Uterus (tissue), 4 donors: ENCODE results near the gene PLEKHA1. TPM values are rescaled to one million over a fixed set of nuclear protein-coding genes. Genes with fewer than 3 reads are reported as not detected.

Experiments
- DNase-seq, 2 donors: peaks; one replicate each; pipeline ENCODE4 v3.0.0-alpha.2; 2019 to 2020
- H3K27ac ChIP-seq, 2 donors: fragments of 200-600 bp; sonication (generic); 1 replicate in 1 of 2; 2 replicates in 1 of 2; pipeline ENCODE4 v1.5.1; 2016 to 2018
- H3K27me3 ChIP-seq, 2 donors: fragments of 200-600 bp; sonication (generic); one replicate each; pipeline ENCODE4 v1.5.1; 2018 to 2019; ENCODE audit warnings: control low read depth in 1 of 2
- H3K36me3 ChIP-seq, 2 donors: fragments of 200-600 bp; sonication (generic); one replicate each; pipeline ENCODE4 v1.5.1; 2019; ENCODE audit warnings: control low read depth in 1 of 2
- H3K4me1 ChIP-seq, 2 donors: fragments of 200-600 bp; sonication (generic); one replicate each; pipeline ENCODE4 v1.5.1; 2018 to 2019; ENCODE audit warnings: control low read depth in 1 of 2
- H3K4me3 ChIP-seq, 2 donors: fragments of 200-600 bp; sonication (generic); 1 replicate in 1 of 2; 2 replicates in 1 of 2; pipeline ENCODE4 v1.5.1; 2018 to 2019; ENCODE audit warnings: mild to moderate bottlenecking in 1 of 2
- H3K9me3 ChIP-seq, 2 donors: fragments of 200-600 bp; sonication (generic); one replicate each; pipeline ENCODE4 v1.5.1; 2019; ENCODE audit warnings: control low read depth in 1 of 2
- POLR2A ChIP-seq, 2 donors: fragments of 450-650 bp; IDR thresholded peaks; one replicate each; pipeline ENCODE4 v1.6.1; 2016; ENCODE audit warnings: antibody characterized with exemption in 2 of 2, mild to moderate bottlenecking in 1 of 2, moderate library complexity in 1 of 2
- intact Hi-C: fragments of 100-400 bp; cut with DNase I; formaldehyde crosslinking; loops from one replicate; pipeline ENCODE4 v1.15.1; 2023; ENCODE audit warnings: low total_unique reads
- total RNA-seq, 4 donors: library from RNA; depleted of rRNA in 3 of 4; stranded (reverse); fragments of >200 nt in 3 of 4; gene quantifications; one replicate each; pipeline versions ENCODE4 v1.1.0 to v1.2.4, GENCODE V29; 2014 to 2023
- TF ChIP-seq, protein P1 (sequence below), 4 experiments: fragments of 200-600 bp in 2 of 4; fragments of 450-650 bp in 2 of 4; sonication (generic) in 2 of 4; IDR thresholded peaks; one replicate each; pipeline ENCODE4 v1.5.1; 2016 to 2019; ENCODE audit warnings: antibody characterized with exemption in 4 of 4, mild to moderate bottlenecking in 2 of 4, moderate library complexity in 1 of 4
- donor health status: DM: yes; HTN: yes; CAD: no.

Gene PLEKHA1
- total RNA-seq, 4 donors from 2014 or later, result 9.2 to 54.1 (median 29.0) TPM

GRCh38 chr10:122462533-122463465 lies 88.3 kb downstream of the PLEKHA1 start:
- peak overlapping the region; percentile 90 to 96 for H3K27ac ChIP-seq
- peaks cover 0 to 4% of the 10 kb centered on the region in 2 donors for H3K4me1 ChIP-seq
- peak; percentile 71 to 75 for DNase-seq
- no peaks in the 10 kb centered on the region for H3K36me3 ChIP-seq
- TF ChIP-seq POLR2A (IDR thresholded peaks at IDR 0.05), result peak in 1 of 2 donors; percentile 15
- TF ChIP-seq, protein P1, sequence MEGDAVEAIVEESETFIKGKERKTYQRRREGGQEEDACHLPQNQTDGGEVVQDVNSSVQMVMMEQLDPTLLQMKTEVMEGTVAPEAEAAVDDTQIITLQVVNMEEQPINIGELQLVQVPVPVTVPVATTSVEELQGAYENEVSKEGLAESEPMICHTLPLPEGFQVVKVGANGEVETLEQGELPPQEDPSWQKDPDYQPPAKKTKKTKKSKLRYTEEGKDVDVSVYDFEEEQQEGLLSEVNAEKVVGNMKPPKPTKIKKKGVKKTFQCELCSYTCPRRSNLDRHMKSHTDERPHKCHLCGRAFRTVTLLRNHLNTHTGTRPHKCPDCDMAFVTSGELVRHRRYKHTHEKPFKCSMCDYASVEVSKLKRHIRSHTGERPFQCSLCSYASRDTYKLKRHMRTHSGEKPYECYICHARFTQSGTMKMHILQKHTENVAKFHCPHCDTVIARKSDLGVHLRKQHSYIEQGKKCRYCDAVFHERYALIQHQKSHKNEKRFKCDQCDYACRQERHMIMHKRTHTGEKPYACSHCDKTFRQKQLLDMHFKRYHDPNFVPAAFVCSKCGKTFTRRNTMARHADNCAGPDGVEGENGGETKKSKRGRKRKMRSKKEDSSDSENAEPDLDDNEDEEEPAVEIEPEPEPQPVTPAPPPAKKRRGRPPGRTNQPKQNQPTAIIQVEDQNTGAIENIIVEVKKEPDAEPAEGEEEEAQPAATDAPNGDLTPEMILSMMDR (IDR thresholded peaks at IDR 0.05), result no peak
- intact Hi-C loops, result no loop called here
- no peaks in the 10 kb centered on the region for H3K9me3 ChIP-seq
- H3K27me3 ChIP-seq, result no peaks in the 10 kb centered on the region
- peak overlapping the region; percentile 56 to 85 for H3K4me3 ChIP-seq

- Histone ChIP-seq H3K4me3 (peak overlapping the region; percentile 56 to 85), H3K27me3 (no peaks in the 10 kb centered on the region), H3K9me3 (no peaks in the 10 kb centered on the region), H3K27ac (peak overlapping the region; percentile 90 to 96), H3K36me3 (no peaks in the 10 kb centered on the region), H3K4me1 (peaks cover 0 to 9% of the 10 kb centered on the region in 2 donors)
- intact Hi-C loops, result no loop called here
- no peak for DNase-seq
- TF ChIP-seq POLR2A (IDR thresholded peaks at IDR 0.05), result no peak
- TF ChIP-seq, protein P1 (IDR thresholded peaks at IDR 0.05), result no peak
Measured at GRCh38 chr10:122463466-122464249, 89.2 kb downstream of the PLEKHA1 start.

- peak overlapping the region in 1 of 2 donors; percentile 96 for H3K27ac ChIP-seq
Measured at GRCh38 chr10:122464250-122464510, 89.7 kb downstream of the PLEKHA1 start.

DNA sequence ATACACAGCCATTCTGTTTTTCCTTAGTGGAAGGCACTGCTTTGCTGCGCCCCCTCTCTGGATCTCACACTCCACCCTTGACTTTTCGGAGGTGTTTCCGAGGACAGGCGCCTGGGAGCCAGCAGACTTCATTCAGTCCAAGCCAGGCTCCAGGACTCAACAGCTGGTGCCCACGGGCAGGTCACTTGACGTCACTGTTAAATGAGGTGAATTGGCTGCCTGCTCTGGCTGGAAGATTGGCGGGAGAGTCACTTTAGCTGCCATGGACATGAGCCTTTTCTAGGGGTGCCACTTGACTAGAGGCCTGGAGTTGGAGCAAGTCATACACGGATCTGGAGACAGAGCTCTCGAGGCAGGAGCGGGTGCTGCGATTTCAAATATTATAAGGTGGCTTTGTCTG lies 90.1 kb downstream of the PLEKHA1 start:
- no peaks in the 10 kb centered on the region for H3K36me3 ChIP-seq
- DNase-seq, result no peak
- intact Hi-C loops, result no loop called here
- peaks cover 0 to 11% of the 10 kb centered on the region in 2 donors for H3K4me1 ChIP-seq
- TF ChIP-seq, protein P1 (IDR thresholded peaks at IDR 0.05), result no peak
- no peak for TF ChIP-seq POLR2A (IDR thresholded peaks at IDR 0.05)
- H3K27ac ChIP-seq, result peak overlapping the region in 1 of 2 donors; percentile 2
- H3K27me3 ChIP-seq, result no peaks in the 10 kb centered on the region
- no peak overlapping the region for H3K4me3 ChIP-seq
- no peaks in the 10 kb centered on the region for H3K9me3 ChIP-seq

More at GRCh38 chr10:122464250-122464510, 89.7 kb downstream of the PLEKHA1 start:
- no peak for DNase-seq
- H3K4me3 ChIP-seq, result no peak overlapping the region
- H3K36me3 ChIP-seq, result no peaks in the 10 kb centered on the region
- TF ChIP-seq POLR2A (IDR thresholded peaks at IDR 0.05), result no peak
- TF ChIP-seq, protein P1 (IDR thresholded peaks at IDR 0.05), result no peak
- H3K27me3 ChIP-seq, result no peaks in the 10 kb centered on the region
- no peaks in the 10 kb centered on the region for H3K9me3 ChIP-seq
- intact Hi-C loops, result no loop called here
- H3K4me1 ChIP-seq, result peaks cover 0 to 11% of the 10 kb centered on the region in 2 donors
